ENCODE measurements around the gene RALY. TPM values are rescaled to one million over a fixed set of nuclear protein-coding genes. Genes with fewer than 3 reads are reported as not detected.

RALY gene
- total RNA-seq, 2 donors from 2014 or later = 104 to 166 TPM

DNA sequence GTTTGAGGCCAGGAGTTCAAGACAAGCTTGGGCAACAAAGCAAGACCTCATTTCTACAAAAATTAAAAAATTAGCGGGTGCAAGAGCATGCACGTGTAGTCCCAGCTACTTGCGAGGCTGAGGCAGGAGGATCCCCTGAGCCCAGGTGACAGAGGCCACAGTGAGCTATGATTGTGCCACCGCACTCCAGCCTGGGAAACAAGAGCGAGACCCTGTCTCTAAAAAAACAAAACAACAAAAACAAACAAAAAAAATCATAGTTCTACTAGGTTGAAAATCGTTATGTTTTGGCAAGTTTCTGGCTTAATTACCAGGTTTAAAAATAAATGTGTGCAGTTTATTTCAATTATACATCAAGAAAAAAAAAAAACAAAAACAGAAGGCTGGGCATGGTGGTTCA is 115.7 kb downstream of the RALY start:
- Histone ChIP-seq H3K27ac (no peak overlapping the region), H3K4me1 (ENCODE audit: control insufficient read depth in 1 of 2, low read depth in 2 of 2) (peaks cover 27 to 45% of the 10 kb centered on the region in 2 donors), H3K36me3 (peaks cover 16% of the 10 kb centered on the region), H3K9me3 (no peaks in the 10 kb centered on the region), H3K4me3 (no peak overlapping the region), H3K27me3 (replicated peaks; ENCODE audit: insufficient read depth) (no peaks in the 10 kb centered on the region)
- DNase-seq (ENCODE audit: low spot score) = no peak
- TF ChIP-seq, protein P1, sequence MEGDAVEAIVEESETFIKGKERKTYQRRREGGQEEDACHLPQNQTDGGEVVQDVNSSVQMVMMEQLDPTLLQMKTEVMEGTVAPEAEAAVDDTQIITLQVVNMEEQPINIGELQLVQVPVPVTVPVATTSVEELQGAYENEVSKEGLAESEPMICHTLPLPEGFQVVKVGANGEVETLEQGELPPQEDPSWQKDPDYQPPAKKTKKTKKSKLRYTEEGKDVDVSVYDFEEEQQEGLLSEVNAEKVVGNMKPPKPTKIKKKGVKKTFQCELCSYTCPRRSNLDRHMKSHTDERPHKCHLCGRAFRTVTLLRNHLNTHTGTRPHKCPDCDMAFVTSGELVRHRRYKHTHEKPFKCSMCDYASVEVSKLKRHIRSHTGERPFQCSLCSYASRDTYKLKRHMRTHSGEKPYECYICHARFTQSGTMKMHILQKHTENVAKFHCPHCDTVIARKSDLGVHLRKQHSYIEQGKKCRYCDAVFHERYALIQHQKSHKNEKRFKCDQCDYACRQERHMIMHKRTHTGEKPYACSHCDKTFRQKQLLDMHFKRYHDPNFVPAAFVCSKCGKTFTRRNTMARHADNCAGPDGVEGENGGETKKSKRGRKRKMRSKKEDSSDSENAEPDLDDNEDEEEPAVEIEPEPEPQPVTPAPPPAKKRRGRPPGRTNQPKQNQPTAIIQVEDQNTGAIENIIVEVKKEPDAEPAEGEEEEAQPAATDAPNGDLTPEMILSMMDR (IDR thresholded peaks at IDR 0.05) = no peak
- ATAC-seq (ENCODE audit: insufficient number of reproducible peaks, low FRiP score, low read depth) = no peak

DNA sequence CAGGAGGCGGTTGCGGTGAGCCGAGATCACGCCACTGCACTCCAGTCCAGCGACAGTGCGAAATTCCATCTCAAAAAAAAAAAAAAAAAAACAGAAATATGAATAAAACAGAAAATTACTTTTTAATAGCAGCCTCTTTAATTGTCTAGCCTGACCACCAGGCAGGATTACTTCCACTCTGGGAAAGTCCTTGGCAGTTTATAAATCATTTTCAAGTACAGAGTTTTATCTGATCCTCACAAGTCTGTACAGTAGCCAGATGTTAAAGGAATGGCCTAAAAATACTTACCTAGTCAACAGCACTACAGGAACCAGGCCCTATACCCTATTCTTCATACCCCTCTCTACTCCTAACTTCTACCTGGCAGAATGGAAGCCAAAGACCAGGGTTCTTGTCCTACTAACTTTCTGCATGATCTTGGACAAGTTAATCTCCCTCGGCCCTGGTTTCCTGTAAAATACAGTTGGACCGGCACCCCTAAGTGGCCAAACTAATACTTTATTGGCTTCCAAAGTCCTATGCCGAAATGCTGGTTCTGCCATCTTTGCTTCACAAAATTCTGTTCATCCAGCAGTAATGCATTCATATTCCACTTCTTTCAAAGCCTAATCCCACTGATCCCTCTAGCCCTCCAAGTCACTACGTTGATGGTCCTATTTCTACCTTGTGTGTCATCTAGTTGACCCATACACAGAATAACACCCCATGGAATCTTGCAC is 116.5 kb downstream of the RALY start:
- Histone ChIP-seq H3K36me3 (peaks cover 8% of the 10 kb centered on the region), H3K9me3 (no peaks in the 10 kb centered on the region), H3K27ac (peak overlapping the region in 1 of 2 donors; percentile 81), H3K4me1 (ENCODE audit: control insufficient read depth in 1 of 2, low read depth in 2 of 2) (peaks cover 27 to 45% of the 10 kb centered on the region in 2 donors), H3K4me3 (peak overlapping the region; percentile 90), H3K27me3 (replicated peaks; ENCODE audit: insufficient read depth) (no peaks in the 10 kb centered on the region)
- TF ChIP-seq, protein P1 (IDR thresholded peaks at IDR 0.05) = no peak
- ATAC-seq (ENCODE audit: insufficient number of reproducible peaks, low FRiP score, low read depth) (no peak), DNase-seq (ENCODE audit: low spot score) (no peak)

DNA sequence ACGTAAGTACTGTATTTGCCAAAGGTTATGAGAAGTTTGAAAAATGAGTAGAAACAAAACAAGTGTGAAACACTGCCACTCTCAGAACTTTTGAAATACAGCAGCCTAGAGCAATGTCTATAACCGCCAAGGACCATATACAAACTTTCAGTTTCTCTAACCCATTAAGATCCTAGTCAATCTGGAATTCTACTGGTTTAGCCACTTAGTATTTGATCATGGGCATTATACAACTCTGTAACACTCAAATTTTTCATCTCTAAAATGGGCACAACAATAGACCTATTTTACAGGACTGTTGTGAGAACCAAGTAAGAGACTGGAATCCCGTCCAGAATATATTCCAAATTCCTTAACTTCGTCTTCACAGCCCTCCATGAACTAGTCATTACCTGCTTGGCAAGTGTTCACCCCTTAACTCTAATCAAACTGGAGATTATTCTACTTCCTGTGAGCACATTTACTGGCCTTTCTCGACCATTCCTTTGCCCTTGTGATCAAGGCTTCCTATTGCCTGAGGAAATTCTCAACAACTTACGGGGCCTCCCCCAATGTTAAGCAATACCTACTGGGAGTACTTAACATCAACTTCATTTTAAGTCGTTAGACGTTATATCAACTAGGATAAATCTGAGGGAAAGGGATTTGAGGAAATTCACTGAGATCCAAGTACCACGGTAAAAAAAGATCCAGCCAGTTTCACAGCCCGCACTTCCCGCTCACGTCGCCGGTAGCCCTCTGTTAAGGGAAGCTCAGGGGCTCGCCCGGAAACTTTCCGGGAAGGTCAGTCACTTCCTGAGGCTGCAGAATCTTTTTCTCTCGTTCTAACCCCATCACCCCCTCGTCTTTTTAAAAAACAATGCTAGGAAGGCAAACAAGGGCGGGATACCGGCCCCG is 117.3 kb downstream of the RALY start:
- DNase-seq (ENCODE audit: low spot score) = no peak
- TF ChIP-seq, protein P1 (IDR thresholded peaks at IDR 0.05) = no peak
- no peak for ATAC-seq (ENCODE audit: insufficient number of reproducible peaks, low FRiP score, low read depth)

DNA sequence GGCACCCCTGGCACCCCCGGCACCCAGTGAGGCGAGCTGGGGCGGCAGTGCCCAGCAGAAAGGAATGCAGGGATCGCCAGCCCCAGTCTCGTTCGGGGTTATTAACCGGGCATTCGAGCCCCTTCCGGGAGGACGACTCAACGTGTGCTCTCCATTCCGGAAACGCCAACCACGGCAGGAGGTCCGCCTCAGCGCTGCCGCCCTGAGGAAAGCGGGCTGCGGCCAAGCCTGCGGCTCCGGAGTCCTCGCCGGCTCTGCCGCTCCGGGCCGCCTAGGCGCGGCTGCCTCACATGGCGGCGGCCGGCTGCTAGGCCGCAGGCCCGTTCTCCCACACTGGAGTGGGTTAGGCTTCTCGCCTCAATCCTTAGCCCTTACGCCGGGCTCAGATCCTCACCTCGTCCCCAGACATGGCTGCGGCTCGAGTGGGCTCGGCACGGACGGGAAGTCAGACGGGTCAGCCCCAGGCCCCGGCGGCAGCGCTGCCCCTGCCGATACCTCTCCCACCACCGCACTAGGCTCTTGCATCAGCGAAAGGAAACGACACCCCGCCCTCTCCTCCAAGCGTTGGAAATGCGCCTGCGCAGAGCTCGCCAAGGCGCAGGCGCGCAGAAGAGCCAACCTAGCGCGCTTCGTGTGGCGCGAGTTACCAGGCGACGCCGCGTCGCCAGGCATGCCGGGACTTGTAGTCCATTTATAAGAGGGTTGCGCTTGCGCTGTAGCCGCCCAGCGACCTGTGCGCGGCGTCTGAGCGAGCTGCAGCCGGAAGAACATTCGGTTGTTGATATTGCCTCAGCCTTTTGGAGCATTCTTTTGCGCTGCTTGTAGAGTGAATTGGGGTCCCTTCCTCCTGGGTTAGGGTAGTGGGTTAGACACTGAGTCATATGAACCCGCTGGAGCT is 118.2 kb downstream of the RALY start, which contains the start of gene EIF2S2:
Gene EIF2S2 (minus strand): TSS at position 542 of the 898 bp plus-strand sequence. CDS start 133 bp downstream, at position 409.
- peaks cover 6% of the 10 kb centered on the region for H3K36me3 ChIP-seq
- peak within 1 kb of the TSS; percentile 90 for H3K4me3 ChIP-seq
- TF ChIP-seq, protein P1 (IDR thresholded peaks at IDR 0.05) = no peak
- H3K9me3 ChIP-seq = no peaks in the 10 kb centered on the region
- peak; percentile 85 for DNase-seq (ENCODE audit: low spot score)
- peak; percentile 94 for ATAC-seq (ENCODE audit: insufficient number of reproducible peaks, low FRiP score, low read depth)
- H3K27me3 ChIP-seq (replicated peaks; ENCODE audit: insufficient read depth) = no peaks in the 10 kb centered on the region
- H3K4me1 ChIP-seq (ENCODE audit: control insufficient read depth in 1 of 2, low read depth in 2 of 2) = peaks cover 27 to 41% of the 10 kb centered on the region in 2 donors
- H3K27ac ChIP-seq = peak within 1 kb of the TSS; percentile 81 to 88

More for the DNA sequence above, 117.3 kb downstream of the RALY start:
- no peaks in the 10 kb centered on the region for H3K9me3 ChIP-seq
- peaks cover 6% of the 10 kb centered on the region for H3K36me3 ChIP-seq
- H3K27me3 ChIP-seq (replicated peaks; ENCODE audit: insufficient read depth) = no peaks in the 10 kb centered on the region
- peak overlapping the region; percentile 90 for H3K4me3 ChIP-seq
- H3K4me1 ChIP-seq (ENCODE audit: control insufficient read depth in 1 of 2, low read depth in 2 of 2) = peaks cover 27 to 45% of the 10 kb centered on the region in 2 donors
- H3K27ac ChIP-seq = peak overlapping the region; percentile 81 to 88
